Kasumi-1 (cell line): ENCODE results near the gene CELF2.

Source experiments
- DNase-seq, 2 experiments: peaks; one replicate each; lab custom pipeline; 2025; lab: John Stamatoyannopoulos, UW

CELF2 gene

DNA sequence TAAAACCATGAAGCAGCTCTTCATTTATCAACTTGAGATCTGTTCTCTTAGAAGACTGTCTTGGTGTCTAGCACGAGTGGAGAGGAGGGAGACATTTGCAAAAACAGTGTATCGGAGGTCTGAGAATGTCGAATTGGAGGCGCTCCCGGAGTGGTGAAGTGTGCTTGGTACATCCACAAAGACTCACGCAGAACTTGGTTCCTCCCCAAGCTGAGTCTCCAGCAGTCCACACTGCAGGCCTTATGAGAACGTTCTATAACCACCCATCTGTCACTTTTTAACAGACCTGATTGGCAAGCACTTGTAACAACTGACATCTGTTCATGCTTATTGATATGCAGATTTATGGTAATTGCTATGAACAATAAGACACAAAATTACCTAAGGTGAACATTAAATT lies 261.6 kb downstream of the CELF2 start:
- no peak for DNase-seq

DNA sequence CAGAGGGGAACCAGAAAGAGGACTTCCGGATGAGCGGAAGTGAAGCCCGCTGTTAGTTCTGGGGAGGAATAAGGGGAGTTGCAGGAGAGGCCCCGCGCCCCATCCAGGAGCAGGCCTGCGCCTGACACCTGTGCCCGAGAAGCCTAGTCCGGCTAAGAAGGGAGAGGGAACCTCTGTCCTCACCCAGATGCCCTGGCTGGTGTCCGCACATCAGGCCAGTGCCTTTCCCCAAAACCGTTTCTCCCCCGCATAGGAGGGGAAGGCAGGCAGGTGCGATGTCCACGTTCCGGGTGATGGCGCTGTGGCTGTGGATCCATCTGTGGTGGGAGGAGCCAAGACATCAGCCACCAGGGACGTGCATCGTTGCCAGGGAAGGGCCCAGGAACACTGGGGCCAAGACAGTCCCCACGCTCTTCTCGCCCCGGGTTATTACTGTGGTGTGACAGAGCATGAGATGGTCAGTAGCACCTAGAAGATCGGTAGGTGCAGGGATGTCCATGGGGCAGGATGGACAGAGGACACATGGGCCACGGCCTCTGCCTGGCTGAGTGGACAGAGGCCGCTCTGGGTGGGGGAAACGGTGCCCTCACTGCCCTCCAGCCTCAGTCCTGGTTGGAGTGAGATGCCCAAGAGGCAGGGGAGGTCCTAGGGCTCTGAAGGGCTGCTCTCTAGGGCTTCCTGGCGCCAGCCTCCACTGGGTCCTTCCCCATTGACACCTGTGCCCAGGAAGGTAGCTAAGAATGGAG lies 262.7 kb downstream of the CELF2 start:
- DNase-seq: no peak

DNA sequence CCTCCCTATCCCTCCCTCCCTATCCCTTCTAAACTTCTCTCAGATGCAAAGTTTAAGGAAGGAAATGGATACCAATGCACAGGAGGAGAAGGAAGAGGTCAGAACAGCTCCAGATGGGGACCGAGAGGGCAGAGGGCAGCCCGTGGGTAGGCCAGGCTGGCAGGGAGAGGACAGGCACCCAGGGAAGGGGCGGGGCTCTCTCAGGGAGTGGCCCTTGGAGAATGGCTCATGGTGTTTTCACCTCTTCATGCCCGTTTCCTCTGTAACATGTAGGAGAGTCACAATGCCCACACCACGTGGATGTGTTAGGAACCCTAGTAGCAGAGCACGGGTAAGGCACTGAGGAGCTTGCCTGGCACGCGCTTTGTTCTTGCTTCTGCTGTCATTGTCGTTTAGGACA lies 264.5 kb downstream of the CELF2 start:
- DNase-seq: peak in 1 of 2 experiments; percentile 74

DNA sequence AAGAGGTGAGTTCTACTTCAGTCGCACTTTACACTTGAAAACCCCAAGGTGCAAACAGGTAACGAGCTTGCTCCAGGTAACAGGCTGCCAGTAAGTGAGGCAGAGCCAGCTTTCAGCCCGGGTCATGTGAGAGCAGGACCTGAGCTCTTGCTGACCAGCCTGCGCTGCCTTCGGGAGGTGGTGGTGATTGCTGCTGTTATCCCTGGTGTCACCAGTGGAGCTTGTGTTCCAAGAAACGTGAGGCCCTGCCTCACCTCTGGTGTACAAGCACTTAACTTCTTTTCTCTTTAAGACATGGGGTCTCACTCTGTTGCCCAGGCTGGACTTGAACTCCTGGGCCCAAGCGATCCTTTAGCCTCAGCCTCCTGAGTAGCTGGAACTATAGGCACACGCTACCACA lies 265.0 kb downstream of the CELF2 start:
- no peak for DNase-seq

DNA sequence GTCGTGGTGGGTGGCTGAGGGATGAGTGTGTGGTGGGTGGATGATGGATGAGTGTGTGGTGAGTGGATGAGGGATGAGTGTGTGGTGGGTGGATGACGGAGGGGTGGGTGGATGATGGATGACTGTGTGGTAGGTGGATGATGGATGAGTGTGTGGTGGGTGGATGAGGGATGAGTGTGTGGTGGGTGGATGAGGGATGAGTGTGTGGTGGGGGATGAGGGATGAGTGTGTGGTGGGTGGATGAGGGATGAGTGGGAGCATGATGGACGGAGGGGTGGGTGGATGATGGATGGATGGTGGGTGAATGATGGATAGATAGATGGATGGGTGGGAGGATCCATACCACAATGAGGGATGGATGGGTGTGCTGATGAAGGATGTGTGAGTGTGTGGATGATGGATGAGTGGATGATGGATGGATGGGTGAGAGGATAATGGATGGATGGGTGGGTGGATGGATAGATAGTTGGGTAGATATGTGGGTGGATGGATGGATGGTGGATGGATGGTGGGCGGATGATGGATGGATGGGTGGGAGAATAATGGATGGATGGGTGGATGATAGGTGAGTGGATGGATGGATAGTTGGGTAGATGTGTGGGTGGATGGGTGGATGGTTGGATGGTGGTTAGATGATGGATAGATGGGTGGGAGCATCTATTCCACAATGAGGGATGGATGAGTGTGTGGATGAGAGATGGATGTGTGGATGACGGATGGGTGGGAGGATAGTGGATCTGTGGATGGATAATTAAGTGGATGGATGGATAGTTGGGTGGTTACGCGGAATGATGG lies 266.8 kb downstream of the CELF2 start:
- no peak for DNase-seq

DNA sequence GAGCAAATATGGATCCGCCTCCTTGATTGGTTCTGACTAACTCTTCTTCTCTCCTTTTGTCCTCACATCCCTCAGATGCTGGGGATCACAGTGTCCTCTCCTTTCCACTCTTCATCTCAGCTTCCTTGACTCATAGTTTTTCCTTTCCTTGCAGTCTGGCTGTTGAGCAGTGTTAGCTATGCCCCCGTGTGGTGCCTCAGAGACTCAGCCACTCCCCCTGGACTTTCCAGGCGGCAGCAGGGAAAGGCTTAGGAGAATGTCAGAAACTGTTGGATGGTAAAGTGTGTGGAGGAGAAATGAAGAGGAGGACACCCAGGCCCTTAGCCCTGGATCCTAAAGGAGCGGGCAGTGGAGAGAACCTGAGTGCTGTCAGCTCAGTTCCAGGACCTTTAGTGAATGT lies 267.5 kb downstream of the CELF2 start:
- DNase-seq: no peak

DNA sequence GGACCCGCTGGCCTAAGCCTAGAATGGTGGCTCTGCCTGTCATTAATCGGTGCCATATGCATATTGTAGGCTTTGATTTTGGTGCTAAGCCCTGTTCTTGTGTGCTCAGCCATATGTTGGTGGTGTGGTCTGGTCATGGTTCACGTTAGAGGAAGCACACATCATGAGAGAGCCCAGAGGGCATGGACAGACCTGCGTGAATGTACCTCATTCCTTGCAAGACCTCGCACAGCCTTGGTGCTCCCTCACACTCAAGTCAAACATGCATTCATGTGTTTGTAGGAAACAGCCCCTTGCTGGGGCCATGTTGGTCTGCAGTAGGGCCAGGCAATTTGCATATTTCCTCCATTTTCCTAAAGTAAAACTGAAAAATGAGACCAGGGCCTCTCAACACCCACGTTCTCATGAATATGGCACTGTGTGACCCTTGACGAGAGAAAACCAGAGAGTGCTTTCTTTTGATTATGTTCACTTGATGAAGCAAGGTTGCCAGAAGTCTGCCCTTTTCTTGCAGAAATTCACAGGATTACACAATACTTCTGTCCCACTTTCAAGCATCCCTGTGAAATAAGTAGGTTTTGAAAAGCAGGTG lies 268.7 kb downstream of the CELF2 start:
- no peak for DNase-seq

DNA sequence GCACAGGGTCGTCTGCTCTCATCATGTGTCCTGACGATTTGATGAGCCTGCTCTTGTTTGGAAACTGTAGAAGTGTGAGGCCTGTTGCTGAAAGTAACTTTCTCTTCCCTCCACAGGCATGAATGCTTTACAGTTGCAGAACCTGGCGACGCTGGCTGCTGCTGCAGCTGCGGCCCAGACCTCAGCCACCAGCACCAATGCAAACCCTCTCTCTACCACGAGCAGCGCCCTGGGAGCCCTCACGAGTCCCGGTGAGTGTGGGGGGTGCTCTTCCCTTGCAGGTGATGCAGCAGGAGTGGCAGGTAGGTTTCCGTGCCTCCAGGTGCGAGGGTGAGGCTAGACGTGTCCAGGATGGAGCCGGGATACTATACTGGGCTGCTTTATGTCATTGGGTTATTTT lies 270.6 kb downstream of the CELF2 start:
- no peak for DNase-seq

DNA sequence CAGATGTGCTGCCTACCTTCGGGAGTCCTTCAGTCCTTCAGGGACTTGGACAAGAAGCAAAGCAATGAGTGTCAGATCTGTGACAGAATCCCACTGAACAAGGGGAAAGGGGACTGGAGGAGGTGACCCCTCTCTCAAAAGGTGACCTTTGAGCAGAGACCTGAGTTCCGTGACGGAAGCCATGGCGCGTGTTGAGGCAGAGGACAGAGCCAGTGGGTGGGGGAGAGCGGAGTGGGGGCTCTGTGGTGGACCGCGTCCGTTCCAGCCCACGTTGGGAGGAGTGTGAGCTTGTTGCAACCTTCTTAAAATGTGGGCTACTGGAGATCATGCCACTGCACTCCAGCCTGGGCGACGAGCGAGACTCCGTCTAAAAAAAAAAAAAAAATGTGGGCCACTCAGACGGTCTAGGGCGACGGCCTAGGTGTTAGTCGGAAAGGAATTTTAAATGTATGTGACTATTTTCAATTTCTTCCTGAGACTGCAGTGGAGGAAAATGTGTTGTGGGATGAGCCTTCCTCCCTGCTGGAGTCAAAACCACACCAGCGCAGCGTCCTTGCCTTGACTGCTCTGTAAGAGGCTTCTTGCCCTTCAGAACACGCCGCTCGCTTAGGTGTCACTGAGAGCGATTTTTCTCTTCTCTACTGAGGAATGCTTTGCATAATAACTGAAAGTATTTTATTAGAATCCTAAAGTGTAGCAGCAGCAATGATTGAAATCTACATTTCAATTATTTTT lies 272.7 kb downstream of the CELF2 start:
- no peak for DNase-seq

DNA sequence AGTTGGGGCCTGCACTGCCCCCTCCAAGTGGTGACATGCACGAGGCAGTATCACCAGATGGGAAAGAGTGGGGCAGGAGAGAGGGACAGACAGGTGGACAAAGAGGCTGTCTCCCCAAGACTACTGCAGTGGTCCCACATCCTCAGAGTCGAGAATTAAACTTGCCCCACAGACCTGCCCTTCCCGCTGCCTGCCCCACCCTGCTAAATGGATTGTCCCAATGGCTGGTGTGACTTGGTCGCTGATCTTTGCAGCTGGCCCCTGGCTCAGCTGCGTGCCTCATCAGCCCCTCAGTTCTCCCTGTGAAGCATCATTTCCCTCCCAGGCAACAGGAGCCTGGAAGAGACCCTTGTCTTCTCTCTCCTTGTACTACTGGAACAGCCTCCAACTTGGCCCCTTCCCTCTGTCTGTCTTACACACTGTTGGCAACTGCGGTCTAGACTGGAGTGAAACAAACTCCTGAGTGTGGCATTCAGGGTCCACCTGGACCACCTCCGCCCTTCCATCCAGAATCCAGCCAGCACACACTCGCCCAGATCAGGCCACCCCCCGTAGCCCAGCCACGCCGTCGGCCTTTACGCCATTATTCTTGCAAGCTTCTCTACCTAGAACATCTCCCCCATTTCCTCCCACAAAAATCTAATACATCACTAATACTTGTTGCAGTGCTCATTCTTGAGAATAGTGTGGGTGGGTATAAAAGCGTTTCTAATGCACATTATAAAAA lies 275.1 kb downstream of the CELF2 start:
- DNase-seq: no peak

DNA sequence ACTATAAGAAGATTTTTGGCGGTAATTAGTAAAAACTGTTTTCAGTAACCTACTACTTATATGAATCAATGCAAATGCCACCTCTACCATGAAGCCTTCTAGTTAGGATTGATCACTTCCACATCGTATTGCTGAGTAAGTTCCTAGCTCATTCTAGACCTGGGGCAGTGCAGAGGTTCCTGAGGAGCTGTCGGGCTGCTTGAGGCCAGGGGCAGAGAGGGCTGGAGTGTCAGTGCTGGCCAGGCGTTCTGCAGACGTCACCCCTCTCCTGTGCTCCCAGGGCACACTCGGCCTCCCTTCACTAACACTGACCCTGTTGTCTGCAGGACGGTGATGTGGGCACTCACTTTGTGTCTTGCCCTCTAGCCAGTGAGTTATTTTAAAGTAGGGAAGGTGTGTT lies 275.7 kb downstream of the CELF2 start:
- no peak for DNase-seq

DNA sequence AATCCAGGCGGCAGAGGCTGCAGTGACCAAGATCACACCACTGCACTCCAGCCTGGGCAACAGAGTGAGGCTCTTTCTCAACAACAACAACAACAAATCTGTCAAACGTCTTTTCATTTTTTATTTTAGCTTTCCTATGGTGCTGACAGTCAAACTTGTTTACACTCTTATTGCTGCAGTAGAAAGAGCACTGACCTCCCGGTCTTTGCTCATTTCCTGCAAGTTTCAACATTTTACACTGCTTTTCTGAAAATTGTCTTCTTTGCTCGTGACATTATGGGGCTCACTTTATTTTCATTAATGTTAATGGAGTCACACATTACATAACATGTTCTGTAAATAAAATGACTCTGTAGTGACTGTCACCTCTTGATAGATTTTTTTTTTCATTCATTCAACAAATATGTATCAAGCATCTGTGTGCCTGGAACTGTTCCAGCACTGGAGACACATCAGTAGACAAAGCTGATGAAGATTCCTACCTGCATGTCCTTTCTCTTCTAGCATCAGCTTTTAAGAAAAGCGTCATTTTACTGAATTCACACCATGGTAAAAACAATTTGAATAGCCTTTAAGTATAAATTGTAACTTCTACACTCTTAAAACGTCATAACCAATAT lies 277.3 kb downstream of the CELF2 start:
- DNase-seq: no peak

DNA sequence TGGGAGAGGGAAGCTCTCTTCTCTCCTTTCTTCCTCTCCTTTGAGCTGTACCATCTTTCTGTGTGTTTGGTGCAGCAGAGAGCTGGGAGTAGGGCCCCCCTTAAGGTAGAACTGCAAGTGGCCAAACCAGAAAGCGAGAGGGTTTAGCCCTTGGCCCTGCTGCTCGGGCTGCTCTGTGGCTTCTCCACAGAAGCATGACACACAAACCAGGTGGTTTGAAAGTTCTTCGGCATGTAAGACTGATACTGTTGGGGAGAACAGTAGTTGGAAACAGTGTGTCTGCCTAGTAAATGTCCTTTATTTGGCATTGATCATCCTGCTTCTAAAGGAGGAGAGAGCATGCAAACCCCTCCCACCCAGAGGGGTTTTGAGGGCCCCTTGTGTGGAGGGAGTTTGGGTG lies 277.8 kb downstream of the CELF2 start:
- no peak for DNase-seq

DNA sequence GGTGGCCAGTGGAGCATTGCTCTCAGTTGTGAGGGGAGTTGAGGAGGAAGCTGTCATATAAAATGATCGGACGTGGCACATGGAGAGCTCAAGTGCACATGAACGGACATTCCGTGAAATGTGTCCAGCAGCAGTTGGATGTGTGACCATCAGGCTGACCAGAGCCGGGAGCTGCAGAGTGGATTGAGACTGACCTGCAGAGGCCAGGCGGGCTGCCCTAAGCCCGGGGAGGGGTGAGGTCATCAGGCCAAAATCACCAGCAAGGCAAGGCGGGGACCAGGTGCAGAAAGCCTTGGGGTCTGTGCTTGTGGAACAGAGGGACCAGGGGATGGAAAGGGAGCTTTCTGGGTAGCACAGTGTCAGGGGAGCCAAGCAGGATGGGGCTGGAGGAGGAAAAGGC lies 279.5 kb downstream of the CELF2 start:
- DNase-seq: no peak

DNA sequence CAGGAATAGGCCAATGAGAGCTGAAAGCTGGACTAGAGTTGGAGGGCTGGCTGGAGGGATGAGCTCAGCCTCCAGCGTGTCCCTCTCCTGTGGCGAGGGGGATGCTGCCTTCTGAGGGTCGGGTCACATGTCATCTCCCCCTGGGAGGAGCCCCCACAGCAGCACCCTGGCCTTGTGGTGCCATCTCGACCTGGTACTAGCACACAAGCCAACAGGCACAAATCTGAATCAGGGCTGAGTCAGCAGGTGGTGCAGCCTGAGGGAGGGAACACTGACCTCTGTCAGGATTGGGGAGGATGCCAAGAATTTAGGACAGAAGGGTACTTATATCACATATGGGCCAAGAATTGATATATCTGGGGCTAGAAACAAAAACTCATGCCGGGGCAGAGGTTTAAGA lies 280.4 kb downstream of the CELF2 start:
- DNase-seq: no peak

DNA sequence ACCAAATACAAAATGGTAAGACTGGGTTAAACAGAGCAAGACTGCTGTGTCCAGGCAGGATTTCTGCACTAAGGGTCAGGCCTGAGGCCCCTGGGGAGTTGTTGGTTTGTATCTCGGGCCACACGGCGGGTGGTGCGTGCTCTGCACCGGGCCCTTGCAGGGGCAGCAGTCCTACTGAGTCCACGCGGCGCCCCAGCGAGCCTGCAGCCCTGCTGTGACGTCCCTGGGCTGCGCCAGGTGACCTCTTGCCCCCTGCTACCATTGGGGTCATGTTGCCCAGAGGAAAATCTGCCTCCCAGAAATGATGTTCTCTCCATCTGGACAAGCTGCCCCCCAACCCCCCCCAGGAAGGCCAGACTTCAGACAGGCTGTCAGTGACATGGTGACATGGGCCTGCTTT lies 281.5 kb downstream of the CELF2 start:
- DNase-seq: no peak

DNA sequence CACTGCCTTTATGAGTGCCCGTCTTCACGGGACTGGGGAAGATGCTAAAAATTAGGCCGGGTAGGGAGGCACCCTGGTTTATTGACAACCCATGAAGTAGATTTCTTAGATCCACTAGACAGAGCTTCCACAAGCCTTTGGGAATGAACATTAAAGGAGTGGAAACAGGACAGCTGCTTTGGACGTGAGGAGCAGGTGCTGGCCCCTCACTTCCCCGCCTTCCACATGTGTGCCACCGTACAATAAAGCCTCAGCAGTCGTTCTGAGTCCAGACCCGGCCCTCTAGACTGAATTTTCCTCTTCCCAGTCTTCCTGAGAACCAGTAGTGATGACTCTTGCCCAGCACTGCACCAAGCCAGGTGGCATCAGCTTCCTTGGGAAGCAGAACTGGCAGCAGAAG lies 282.4 kb downstream of the CELF2 start:
- DNase-seq: no peak

DNA sequence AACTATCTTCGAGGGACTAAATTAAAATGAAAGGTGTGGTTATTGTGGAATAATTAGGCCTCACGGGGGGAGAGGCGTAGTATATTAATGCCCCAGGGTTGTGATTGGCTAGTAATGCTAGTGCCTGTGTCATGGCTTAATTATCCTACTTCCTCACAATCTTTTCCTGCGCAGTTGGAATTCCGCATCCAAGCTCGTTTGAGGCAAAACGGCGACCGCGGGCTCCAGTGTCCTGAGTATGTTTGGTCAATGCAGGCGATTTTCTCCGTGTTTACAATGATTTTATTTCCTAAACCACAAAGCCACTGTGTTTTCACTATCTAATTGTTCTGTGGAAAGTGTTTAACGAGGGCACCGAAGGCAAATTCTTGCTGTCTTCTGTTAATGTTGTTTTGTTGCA lies 282.9 kb downstream of the CELF2 start:
- no peak for DNase-seq

DNA sequence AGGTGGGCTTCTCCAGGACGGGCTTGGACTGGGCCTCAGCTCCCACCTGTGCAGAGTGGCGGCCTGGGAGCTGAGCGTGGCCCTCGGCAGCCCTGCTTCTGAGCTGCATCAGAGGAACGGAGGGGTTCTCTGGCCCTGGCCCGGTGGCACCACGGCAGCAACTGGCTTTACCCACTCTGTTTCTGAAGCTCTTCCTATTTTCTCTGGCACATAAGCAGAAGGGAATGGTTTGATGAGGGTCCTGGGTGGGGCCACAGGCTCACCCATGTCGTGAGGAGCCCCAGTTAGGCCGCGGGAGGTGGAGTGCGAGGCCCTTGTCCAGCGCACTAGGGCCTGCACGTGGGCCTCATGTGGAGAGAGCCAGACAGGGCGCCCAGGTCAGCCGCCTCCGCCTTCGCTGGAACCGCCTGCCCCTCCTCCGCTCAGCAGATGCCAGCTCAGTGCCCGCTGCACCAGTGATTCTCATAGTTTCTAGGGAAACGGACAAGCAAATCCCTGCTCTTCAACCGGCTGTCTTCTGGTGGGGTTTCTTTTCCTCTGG lies 284.0 kb downstream of the CELF2 start:
- no peak for DNase-seq

DNA sequence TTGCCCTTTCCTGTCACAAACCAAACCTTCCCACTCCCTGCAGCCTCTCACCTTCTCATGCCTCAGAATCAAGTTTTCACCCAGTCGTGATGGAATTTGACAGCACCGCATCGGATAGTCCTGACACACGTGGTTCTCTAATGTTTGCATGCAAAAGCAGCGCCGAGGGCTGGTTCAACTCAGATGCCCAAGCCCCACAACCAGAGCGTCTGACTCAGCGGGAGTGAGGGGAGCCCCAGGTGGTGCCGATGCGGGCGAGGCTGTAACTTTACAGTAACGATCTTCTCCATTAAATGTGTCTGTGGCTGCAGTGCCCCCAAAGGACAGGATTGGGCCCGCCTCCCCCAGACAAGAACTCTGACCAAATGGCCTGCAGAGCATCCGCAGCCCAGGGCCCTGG lies 284.5 kb downstream of the CELF2 start:
- DNase-seq: no peak
